Measurements from ENCODE around the gene OR2T3. TPM values are rescaled to one million over a fixed set of nuclear protein-coding genes. Genes with fewer than 3 reads are reported as not detected.
"Not testable (repeated sequence)": the region's sequence is repeated elsewhere in the genome, so short reads cannot be mapped to it uniquely, and the experiment has no call there.

Gene OR2T3
- total and polyA plus RNA-seq, 2 of the 8 experiments (the other 6 are each of a cell fraction or from before 2014, with no cell fraction given): not detected

- H3K4me2 ChIP-seq (ENCODE audit: insufficient read depth in 1 of 2, low read depth in 2 of 2, low read length in 2 of 2); H4K20me1 ChIP-seq (replicated peaks in 1 of 2; ENCODE audit: control insufficient read depth in 1 of 2, insufficient read depth in 2 of 2, low read length in 2 of 2); H2BK120ac ChIP-seq (replicated peaks; ENCODE audit: low read depth, low read length); H2BK20ac ChIP-seq (ENCODE audit: low read length); H4K91ac ChIP-seq (replicated peaks; ENCODE audit: insufficient read length, low read length); H3K9ac ChIP-seq (replicated peaks in 1 of 4; ENCODE audit: extremely low read depth in 1 of 4, low read depth in 3 of 4, low read length in 3 of 4); H3K36me3 ChIP-seq (ENCODE audit: control insufficient read depth in 2 of 4, insufficient read depth in 4 of 4, low read length in 3 of 4); H2AFZ ChIP-seq (ENCODE audit: low read length); H3K27me3 ChIP-seq (replicated peaks in 1 of 4; ENCODE audit: control insufficient read depth in 3 of 4, extremely low read depth in 1 of 4, insufficient read depth in 3 of 4, low read length in 3 of 4); H3K4me1 ChIP-seq (replicated peaks in 1 of 4; ENCODE audit: control insufficient read depth in 3 of 4, insufficient read depth in 4 of 4, low read length in 3 of 4); H3K4me3 ChIP-seq (ENCODE audit: extremely low read depth in 1 of 4, insufficient read depth in 2 of 4, low read depth in 3 of 4, low read length in 4 of 4); H3K79me2 ChIP-seq (ENCODE audit: control insufficient read depth in 1 of 2, insufficient read depth in 2 of 2, low read length in 2 of 2); H3K23ac ChIP-seq (ENCODE audit: insufficient read length); H4K5ac ChIP-seq (ENCODE audit: insufficient read length, low read depth, low read length); H3K14ac ChIP-seq (ENCODE audit: insufficient read length); H2BK12ac ChIP-seq (ENCODE audit: low read depth, low read length); CTCF ChIA-PET (ENCODE audit: partially characterized antibody); H3K18ac ChIP-seq (ENCODE audit: extremely low read depth, low read length); H3K56ac ChIP-seq (replicated peaks; ENCODE audit: insufficient read length, low read depth, low read length); H2BK15ac ChIP-seq (ENCODE audit: low read length); FAIRE-seq; POLR2A ChIA-PET (ENCODE audit: partially characterized antibody); DNase-seq (ENCODE audit: low read depth in 1 of 2, low spot score in 2 of 2); H2BK5ac ChIP-seq (ENCODE audit: low read depth, low read length); H3K27ac ChIP-seq (ENCODE audit: low read depth, low read length); H3K4ac ChIP-seq (replicated peaks; ENCODE audit: insufficient read length, low read depth, low read length); H3K79me1 ChIP-seq (ENCODE audit: low read depth, low read length); H4K8ac ChIP-seq (ENCODE audit: extremely low read depth, insufficient read depth, low read length); H2AK5ac ChIP-seq (ENCODE audit: low read depth, low read length); H3K23me2 ChIP-seq (ENCODE audit: low read depth, low read length): not testable (repeated sequence)
- H3K9me3 ChIP-seq (ENCODE audit: insufficient read depth in 2 of 2, low read depth in 1 of 2, low read length in 1 of 2): peaks cover 13 to 18% of the 10 kb centered on the region in 2 experiments; a peak in 3 of 4 replicates
- WGBS, 2 experiments (ENCODE audit: extremely low coverage in 1 of 2, insufficient coverage in 1 of 2, insufficient read length in 1 of 2, insufficient replicate concordance in 2 of 2, low coverage in 1 of 2, low lambda C conversion rate in 2 of 2, missing lambda C conversion rate in 1 of 2): 63% methylated on average over 5 of the region's 5 CpGs; no CpG with 5 or more reads in 1 of the 2 experiments
These were observed 33.9 kb upstream of the OR2T3 start for GRCh38 chr1:248439283-248439682.

GRCh38 chr1:248442500-248443277 lies 30.5 kb upstream of the OR2T3 start:
- H2BK5ac ChIP-seq (ENCODE audit: low read depth, low read length); H3K18ac ChIP-seq (ENCODE audit: extremely low read depth, low read length); CTCF ChIA-PET (ENCODE audit: partially characterized antibody); H3K4me1 ChIP-seq (replicated peaks in 1 of 4; ENCODE audit: control insufficient read depth in 3 of 4, insufficient read depth in 4 of 4, low read length in 3 of 4); H3K79me1 ChIP-seq (ENCODE audit: low read depth, low read length); H3K56ac ChIP-seq (replicated peaks; ENCODE audit: insufficient read length, low read depth, low read length); H2BK20ac ChIP-seq (ENCODE audit: low read length); H3K4ac ChIP-seq (replicated peaks; ENCODE audit: insufficient read length, low read depth, low read length); H4K5ac ChIP-seq (ENCODE audit: insufficient read length, low read depth, low read length); H2BK120ac ChIP-seq (replicated peaks; ENCODE audit: low read depth, low read length); H2BK15ac ChIP-seq (ENCODE audit: low read length); H3K79me2 ChIP-seq (ENCODE audit: control insufficient read depth in 1 of 2, insufficient read depth in 2 of 2, low read length in 2 of 2); H3K9ac ChIP-seq (replicated peaks in 1 of 4; ENCODE audit: extremely low read depth in 1 of 4, low read depth in 3 of 4, low read length in 3 of 4); H2BK12ac ChIP-seq (ENCODE audit: low read depth, low read length); H3K23me2 ChIP-seq (ENCODE audit: low read depth, low read length); POLR2A ChIA-PET (ENCODE audit: partially characterized antibody); DNase-seq (ENCODE audit: low read depth in 1 of 2, low spot score in 2 of 2); H4K91ac ChIP-seq (replicated peaks; ENCODE audit: insufficient read length, low read length); H3K14ac ChIP-seq (ENCODE audit: insufficient read length); H3K4me3 ChIP-seq (ENCODE audit: extremely low read depth in 1 of 4, insufficient read depth in 2 of 4, low read depth in 3 of 4, low read length in 4 of 4); H3K27ac ChIP-seq (ENCODE audit: low read depth, low read length); H4K20me1 ChIP-seq (replicated peaks in 1 of 2; ENCODE audit: control insufficient read depth in 1 of 2, insufficient read depth in 2 of 2, low read length in 2 of 2); FAIRE-seq; H2AFZ ChIP-seq (ENCODE audit: low read length); H4K8ac ChIP-seq (ENCODE audit: extremely low read depth, insufficient read depth, low read length); H2AK5ac ChIP-seq (ENCODE audit: low read depth, low read length); H3K4me2 ChIP-seq (ENCODE audit: insufficient read depth in 1 of 2, low read depth in 2 of 2, low read length in 2 of 2); H3K27me3 ChIP-seq (replicated peaks in 1 of 4; ENCODE audit: control insufficient read depth in 3 of 4, extremely low read depth in 1 of 4, insufficient read depth in 3 of 4, low read length in 3 of 4); H3K36me3 ChIP-seq (ENCODE audit: control insufficient read depth in 2 of 4, insufficient read depth in 4 of 4, low read length in 3 of 4); H3K23ac ChIP-seq (ENCODE audit: insufficient read length): not testable (repeated sequence)
- WGBS, 2 experiments (ENCODE audit: extremely low coverage in 1 of 2, insufficient coverage in 1 of 2, insufficient read length in 1 of 2, insufficient replicate concordance in 2 of 2, low coverage in 1 of 2, low lambda C conversion rate in 2 of 2, missing lambda C conversion rate in 1 of 2): 50% methylated on average over 1 of the region's 2 CpGs; no CpG with 5 or more reads in 1 of the 2 experiments
- H3K9me3 ChIP-seq (ENCODE audit: insufficient read depth in 2 of 2, low read depth in 1 of 2, low read length in 1 of 2): peaks cover 22 to 32% of the 10 kb centered on the region in 2 experiments
